ENCODE results near the gene ELP1. TPM values are rescaled to one million over a fixed set of nuclear protein-coding genes. Genes with fewer than 3 reads are reported as not detected.

The ELP1 gene
- total RNA-seq, 4 donors from 2014 or later, result 7.9 to 18.1 (median 13.3) TPM

GRCh38 chr9:108845947-108846346 is 88.0 kb downstream of the ELP1 start:
- no peaks in the 10 kb centered on the region for H3K9me3 ChIP-seq
- no peak overlapping the region for H3K27ac ChIP-seq
- in situ Hi-C loops (cut with MboI; ENCODE audit: low pct_ligation_motif_present in 1 of 4, low pct_unique_long_range_greater_than_20kb in 1 of 4, low sequenced_read_pairs in 3 of 4), result no loop called here
- no peak for TF ChIP-seq EP300 (IDR thresholded peaks at IDR 0.05; ENCODE audit: low read depth)
- TF ChIP-seq POLR2A (IDR thresholded peaks at IDR 0.05), result no peak
- TF ChIP-seq CTCF (IDR thresholded peaks at IDR 0.05), result no peak
- TF ChIP-seq POLR2AphosphoS5 (IDR thresholded peaks at IDR 0.05), result no peak
- no peaks in the 10 kb centered on the region for H3K36me3 ChIP-seq
- no peaks in the 10 kb centered on the region for H3K4me1 ChIP-seq
- H3K4me3 ChIP-seq, result no peak overlapping the region
- intact Hi-C loops (cut with DNase I; ENCODE audit: low total_unique reads), result loop anchor here (5.0 kb wide), 1 partner anchor 1579 kb away; no protein-coding TSS in a partner anchor
- no peaks in the 10 kb centered on the region for H3K27me3 ChIP-seq
- 78 to 82% methylated on average over 2 of the region's 2 CpGs for WGBS, 2 donors (ENCODE audit: low coverage in 1 of 2)
- no peak for DNase-seq

- Histone ChIP-seq H3K9me3 (no peaks in the 10 kb centered on the region), H3K36me3 (no peaks in the 10 kb centered on the region), H3K4me1 (no peaks in the 10 kb centered on the region), H3K27me3 (no peaks in the 10 kb centered on the region), H3K27ac (no peak overlapping the region), H3K4me3 (no peak overlapping the region)
- no peak for DNase-seq
- intact Hi-C loops (cut with DNase I; ENCODE audit: low total_unique reads) (loop anchor here (5.0 kb wide), 1 partner anchor 1578 kb away; no protein-coding TSS in a partner anchor), in situ Hi-C loops (cut with MboI; ENCODE audit: low pct_ligation_motif_present in 1 of 4, low pct_unique_long_range_greater_than_20kb in 1 of 4, low sequenced_read_pairs in 3 of 4) (no loop called here)
- 85 to 86% methylated on average over 5 of the region's 5 CpGs for WGBS, 2 donors (ENCODE audit: low coverage in 1 of 2)
- TF ChIP-seq EP300 (IDR thresholded peaks at IDR 0.05; ENCODE audit: low read depth), result no peak
- TF ChIP-seq CTCF (IDR thresholded peaks at IDR 0.05), result no peak
- no peak for TF ChIP-seq POLR2AphosphoS5 (IDR thresholded peaks at IDR 0.05)
These were observed 88.4 kb downstream of the ELP1 start for GRCh38 chr9:108845507-108845906.

- Histone ChIP-seq H3K9me3 (no peaks in the 10 kb centered on the region), H3K4me3 (no peak overlapping the region), H3K4me1 (no peaks in the 10 kb centered on the region), H3K27ac (no peak overlapping the region), H3K36me3 (no peaks in the 10 kb centered on the region), H3K27me3 (no peaks in the 10 kb centered on the region)
- in situ Hi-C loops (cut with MboI; ENCODE audit: low pct_ligation_motif_present in 1 of 4, low pct_unique_long_range_greater_than_20kb in 1 of 4, low sequenced_read_pairs in 3 of 4) (no loop called here), intact Hi-C loops (cut with DNase I; ENCODE audit: low total_unique reads) (loop anchor here (5.0 kb wide), 1 partner anchor 1578 kb away; no protein-coding TSS in a partner anchor)
- no peak for DNase-seq
- 67 to 74% methylated on average over 2 of the region's 2 CpGs for WGBS, 2 donors (ENCODE audit: low coverage in 1 of 2)
- no peak for TF ChIP-seq POLR2A (IDR thresholded peaks at IDR 0.05)
- TF ChIP-seq CTCF (IDR thresholded peaks at IDR 0.05), result no peak
- TF ChIP-seq EP300 (IDR thresholded peaks at IDR 0.05; ENCODE audit: low read depth), result no peak
- no peak for TF ChIP-seq POLR2AphosphoS5 (IDR thresholded peaks at IDR 0.05)
These were observed 89.1 kb downstream of the ELP1 start for GRCh38 chr9:108844856-108845255.

GRCh38 chr9:108844391-108844790 is 89.5 kb downstream of the ELP1 start:
- no peak overlapping the region for H3K4me3 ChIP-seq
- TF ChIP-seq POLR2AphosphoS5 (IDR thresholded peaks at IDR 0.05) (no peak), EP300 (IDR thresholded peaks at IDR 0.05; ENCODE audit: low read depth) (no peak), POLR2A (IDR thresholded peaks at IDR 0.05) (no peak), CTCF (IDR thresholded peaks at IDR 0.05) (no peak)
- H3K9me3 ChIP-seq, result no peaks in the 10 kb centered on the region
- no peaks in the 10 kb centered on the region for H3K4me1 ChIP-seq
- intact Hi-C loops (cut with DNase I; ENCODE audit: low total_unique reads), result no loop called here
- DNase-seq, result no peak
- in situ Hi-C loops (cut with MboI; ENCODE audit: low pct_ligation_motif_present in 1 of 4, low pct_unique_long_range_greater_than_20kb in 1 of 4, low sequenced_read_pairs in 3 of 4), result no loop called here
- 53 to 83% methylated on average over 1 to 2 of the region's 2 CpGs for WGBS, 2 donors (ENCODE audit: low coverage in 1 of 2)
- H3K36me3 ChIP-seq, result no peaks in the 10 kb centered on the region
- H3K27me3 ChIP-seq, result no peaks in the 10 kb centered on the region
- no peak overlapping the region for H3K27ac ChIP-seq
